ENCODE data around the gene NCCRP1. TPM values are rescaled to one million over a fixed set of nuclear protein-coding genes. Genes with fewer than 3 reads are reported as not detected.

NCCRP1 gene
- total RNA-seq, 4 donors from 2014 or later = not detected

GRCh38 chr19:39172700-39173501 lies 23.9 kb upstream of the NCCRP1 start:
- H3K9me3 ChIP-seq = no peaks in the 10 kb centered on the region
- H3K4me3 ChIP-seq = no peak overlapping the region
- DNase-seq = no peak
- intact Hi-C loops (cut with DNase I; ENCODE audit: low total_unique reads) = no loop called here
- H3K27me3 ChIP-seq = no peaks in the 10 kb centered on the region
- H3K4me1 ChIP-seq = no peaks in the 10 kb centered on the region
- TF ChIP-seq CTCF (IDR thresholded peaks at IDR 0.05) (no peak), POLR2A (IDR thresholded peaks at IDR 0.05) (no peak)
- no peaks in the 10 kb centered on the region for H3K36me3 ChIP-seq
- no peak overlapping the region for H3K27ac ChIP-seq

DNA sequence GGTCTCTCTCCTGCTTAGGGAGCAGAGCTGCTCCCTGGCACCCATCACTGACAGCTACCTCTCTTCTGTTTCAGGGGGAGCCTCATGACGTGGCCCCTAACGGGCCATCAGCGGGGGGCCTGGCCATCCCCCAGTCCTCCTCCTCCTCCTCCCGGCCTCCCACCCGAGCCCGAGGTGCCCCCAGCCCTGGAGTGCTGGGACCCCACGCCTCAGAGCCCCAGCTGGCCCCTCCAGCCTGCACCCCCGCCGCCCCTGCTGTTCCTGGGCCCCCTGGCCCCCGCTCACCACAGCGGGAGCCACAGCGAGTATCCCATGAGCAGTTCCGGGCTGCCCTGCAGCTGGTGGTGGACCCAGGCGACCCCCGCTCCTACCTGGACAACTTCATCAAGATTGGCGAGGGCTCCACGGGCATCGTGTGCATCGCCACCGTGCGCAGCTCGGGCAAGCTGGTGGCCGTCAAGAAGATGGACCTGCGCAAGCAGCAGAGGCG lies 23.2 kb upstream of the NCCRP1 start:
- intact Hi-C loops (cut with DNase I; ENCODE audit: low total_unique reads) = no loop called here
- Histone ChIP-seq H3K4me1 (no peaks in the 10 kb centered on the region), H3K27me3 (no peaks in the 10 kb centered on the region), H3K36me3 (no peaks in the 10 kb centered on the region), H3K4me3 (no peak overlapping the region), H3K9me3 (no peaks in the 10 kb centered on the region), H3K27ac (no peak overlapping the region)
- TF ChIP-seq CTCF (IDR thresholded peaks at IDR 0.05) = no peak
- TF ChIP-seq POLR2A (IDR thresholded peaks at IDR 0.05) = no peak
- DNase-seq = no peak

DNA sequence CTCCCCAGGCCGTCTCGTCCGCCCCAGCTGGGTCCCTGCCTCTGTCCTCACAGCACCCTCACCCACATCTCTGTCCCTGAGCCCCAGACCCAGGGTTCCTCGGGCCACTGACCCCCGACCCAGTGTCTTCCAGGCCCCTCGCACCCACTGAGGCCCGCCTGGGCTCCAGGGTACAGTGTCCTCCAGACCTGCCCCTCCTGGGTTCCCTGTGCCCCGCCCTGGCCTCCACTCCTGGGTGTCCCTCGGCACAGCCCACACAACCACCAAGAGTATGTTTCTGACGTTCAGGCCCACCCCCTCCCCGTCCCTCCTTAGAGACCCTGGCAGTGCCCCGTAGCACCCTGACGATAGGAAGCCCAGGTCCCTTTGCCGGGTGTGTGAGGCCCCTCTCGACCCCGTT lies 22.6 kb upstream of the NCCRP1 start:
- Histone ChIP-seq H3K9me3 (no peaks in the 10 kb centered on the region), H3K27ac (no peak overlapping the region), H3K4me3 (no peak overlapping the region), H3K4me1 (no peaks in the 10 kb centered on the region), H3K27me3 (no peaks in the 10 kb centered on the region), H3K36me3 (no peaks in the 10 kb centered on the region)
- no peak for DNase-seq
- intact Hi-C loops (cut with DNase I; ENCODE audit: low total_unique reads) = no loop called here
- no peak for TF ChIP-seq CTCF (IDR thresholded peaks at IDR 0.05)
- no peak for TF ChIP-seq POLR2A (IDR thresholded peaks at IDR 0.05)

DNA sequence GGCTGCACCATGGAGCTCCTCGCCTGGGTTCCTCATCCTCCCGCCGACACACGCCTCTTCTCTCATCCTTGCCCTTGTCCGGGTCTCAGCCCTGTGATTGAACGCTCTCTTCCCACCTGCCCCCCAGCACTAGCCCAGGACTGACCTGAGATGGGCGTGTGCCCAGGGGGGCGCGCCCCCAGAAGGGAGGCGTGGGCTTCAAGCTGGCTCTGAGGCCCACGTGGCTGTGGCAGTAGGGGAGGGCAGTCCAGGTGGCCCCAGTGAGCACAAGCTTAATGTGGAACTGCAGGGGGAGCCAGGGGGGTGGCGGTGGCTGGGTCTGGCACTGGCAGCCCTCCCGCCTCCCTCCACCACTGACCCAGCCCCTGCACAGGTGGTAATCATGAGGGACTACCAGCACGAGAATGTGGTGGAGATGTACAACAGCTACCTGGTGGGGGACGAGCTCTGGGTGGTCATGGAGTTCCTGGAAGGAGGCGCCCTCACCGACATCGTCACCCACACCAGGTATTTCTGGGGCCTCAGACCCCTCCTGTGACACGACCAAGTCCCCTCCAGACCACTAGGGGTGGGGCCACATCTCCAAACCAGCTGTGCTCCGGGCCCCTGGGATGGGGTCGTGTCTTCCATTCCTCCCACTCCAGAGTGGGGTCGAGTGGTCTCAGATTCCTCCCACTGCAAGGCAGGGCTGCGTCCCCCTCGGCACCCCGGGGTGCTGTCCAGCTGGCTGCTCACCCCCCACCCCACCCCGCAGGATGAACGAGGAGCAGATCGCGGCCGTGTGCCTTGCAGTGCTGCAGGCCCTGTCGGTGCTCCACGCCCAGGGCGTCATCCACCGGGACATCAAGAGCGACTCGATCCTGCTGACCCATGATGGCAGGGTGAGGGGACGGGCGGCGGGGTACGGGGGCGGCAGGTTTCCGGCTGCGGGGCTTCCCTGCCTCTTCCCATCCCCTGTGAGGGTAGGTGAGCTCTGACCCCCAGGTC lies 21.9 kb upstream of the NCCRP1 start:
- Histone ChIP-seq H3K9me3 (no peaks in the 10 kb centered on the region), H3K27ac (no peak overlapping the region), H3K4me3 (no peak overlapping the region), H3K36me3 (no peaks in the 10 kb centered on the region), H3K4me1 (no peaks in the 10 kb centered on the region), H3K27me3 (no peaks in the 10 kb centered on the region)
- intact Hi-C loops (cut with DNase I; ENCODE audit: low total_unique reads) = no loop called here
- DNase-seq = no peak
- TF ChIP-seq CTCF (IDR thresholded peaks at IDR 0.05) (no peak), POLR2A (IDR thresholded peaks at IDR 0.05) (no peak)
